IMR-90 (cell line): ENCODE measurements around the gene MLH1.

ENCODE experiments used
- BHLHE40 ChIP-seq: fragments of 150-350 bp; IDR thresholded peaks from 2 replicates; pipeline ENCODE4 v1.6.1; 2016; ENCODE audit warnings: mild to moderate bottlenecking, low read depth, low read length
- CEBPB ChIP-seq: IDR thresholded peaks from 2 replicates; pipeline ENCODE4 v1.6.1; 2012; ENCODE audit warnings: low read depth, low read length, improper control_type of control experiment
- CTCF ChIP-seq: conservative IDR thresholded peaks from 2 replicates; pipeline ENCODE4 v1.5.1; 2012; ENCODE audit warnings: mild to moderate bottlenecking, low read depth, low read length, improper control_type of control experiment
- MAZ ChIP-seq: IDR thresholded peaks from 2 replicates; pipeline ENCODE4 v1.6.1; 2012; ENCODE audit warnings: low read depth, mild to moderate bottlenecking, low read length, improper control_type of control experiment, moderate library complexity, borderline replicate concordance
- POLR2A ChIP-seq: IDR thresholded peaks from 2 replicates; pipeline ENCODE4 v1.6.1; 2012; ENCODE audit warnings: mild to moderate bottlenecking, low read depth, low read length
- RAD21 ChIP-seq: IDR thresholded peaks from 2 replicates; pipeline ENCODE4 v1.6.1; 2012; ENCODE audit warnings: low read length, improper control_type of control experiment
- RCOR1 ChIP-seq: IDR thresholded peaks from 2 replicates; pipeline ENCODE4 v1.6.1; 2012; ENCODE audit warnings: mild to moderate bottlenecking, low read length, improper control_type of control experiment; ENCODE audit not compliant: insufficient replicate concordance
- RFX5 ChIP-seq: IDR thresholded peaks from 2 replicates; pipeline ENCODE4 v1.8.0; 2012; ENCODE audit warnings: low read depth, mild to moderate bottlenecking, low read length, moderate library complexity
- SMC3 ChIP-seq: fragments of 150-350 bp; IDR thresholded peaks from 2 replicates; pipeline ENCODE4 v1.6.1; 2016; ENCODE audit warnings: low read depth, mild to moderate bottlenecking, antibody characterized with exemption, low read length, moderate library complexity
- USF2 ChIP-seq: fragments of 150-350 bp; IDR thresholded peaks from 2 replicates; pipeline ENCODE4 v1.6.1; 2017; ENCODE audit warnings: mild to moderate bottlenecking, antibody characterized with exemption, low read length, low read depth

- TF ChIP-seq CTCF (no peak), BHLHE40 (no peak), POLR2A (no peak), RFX5 (no peak), USF2 (no peak), CEBPB (no peak), MAZ (no peak), RCOR1 (no peak), RAD21 (no peak), SMC3 (no peak)
Measured at GRCh38 chr3:37071921-37072320, 78.6 kb downstream of the MLH1 start.
